Measurements from ENCODE around the gene GRIN2D. TPM values are rescaled to one million over a fixed set of nuclear protein-coding genes. Genes with fewer than 3 reads are reported as not detected.
A peak's percentile ranks its signal among the peaks of the same experiment; 100 is the strongest.

The GRIN2D gene
- polyA plus RNA-seq, 1 of the 3 experiments (the other 2 are of a cell fraction) = 0.92 TPM

DNA sequence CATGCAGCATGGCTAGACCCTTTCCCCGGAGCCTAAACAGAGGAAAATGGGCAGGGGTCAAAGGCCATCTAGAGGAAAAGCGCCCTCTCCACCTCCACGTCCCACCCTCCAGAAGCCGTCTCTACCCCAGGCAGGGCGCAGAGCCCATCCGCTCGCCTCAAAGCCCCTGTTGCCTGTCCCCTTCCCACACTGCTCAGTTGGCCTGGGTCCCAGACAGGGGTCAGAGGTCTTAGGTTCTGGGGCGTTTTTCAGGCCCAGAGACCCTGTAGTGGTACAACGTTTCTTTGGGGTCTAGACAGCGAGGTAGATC, 30.0 kb upstream of the GRIN2D start:
- ChIA-PET CTCF (interaction anchor here (0.7 to 3.4 kb wide), 7 partner anchors 8 to 82 kb away, joined by 3 to 14 read pairs (median 3); partner anchors contain the start of gene KDELR1), POLR2A (interaction anchor here (0.5 to 2.1 kb wide), 5 partner anchors 9 to 190 kb away, joined by 3 to 11 read pairs (median 5); partner anchors contain the start of gene KDELR1)
- Histone ChIP-seq H3K9ac (peak overlapping the region; percentile 83), H3K9me2 (no peaks in the 10 kb centered on the region), H3K4me3 (ENCODE audit: low read depth in 2 of 2, low read length in 1 of 2) (peak overlapping the region; percentile 62 to 80), H3K4me1 (ENCODE audit: control insufficient read depth in 1 of 2, insufficient read depth in 2 of 2, low read depth in 1 of 2, low read length in 1 of 2) (peaks cover 4 to 14% of the 10 kb centered on the region in 2 experiments; a peak in 1 of 4 replicates), H3F3A (replicated peaks; ENCODE audit: insufficient read depth) (peaks cover 6% of the 10 kb centered on the region), H3K36me3 (replicated peaks in 1 of 2; ENCODE audit: control insufficient read depth in 1 of 2, insufficient read depth in 2 of 2, low read length in 1 of 2) (no peaks in the 10 kb centered on the region), H3K27ac (ENCODE audit: low read depth in 2 of 2, low read length in 1 of 2) (peak overlapping the region; percentile 74 to 85), H3K27me3 (ENCODE audit: insufficient read depth) (no peaks in the 10 kb centered on the region), H3K79me2 (ENCODE audit: insufficient read depth) (no peaks in the 10 kb centered on the region), H3K4me2 (peak overlapping the region; percentile 98), H2AFZ (ENCODE audit: low read depth) (peak overlapping the region; percentile 78), H4K20me1 (ENCODE audit: insufficient read depth) (no peaks in the 10 kb centered on the region), H3K9me3 (no peaks in the 10 kb centered on the region)
- no peak for DNase-seq
- no peak for TF ChIP-seq NRF1 (IDR thresholded peaks at IDR 0.05; ENCODE audit: low read depth, low read length)
- TF ChIP-seq, protein P1, sequence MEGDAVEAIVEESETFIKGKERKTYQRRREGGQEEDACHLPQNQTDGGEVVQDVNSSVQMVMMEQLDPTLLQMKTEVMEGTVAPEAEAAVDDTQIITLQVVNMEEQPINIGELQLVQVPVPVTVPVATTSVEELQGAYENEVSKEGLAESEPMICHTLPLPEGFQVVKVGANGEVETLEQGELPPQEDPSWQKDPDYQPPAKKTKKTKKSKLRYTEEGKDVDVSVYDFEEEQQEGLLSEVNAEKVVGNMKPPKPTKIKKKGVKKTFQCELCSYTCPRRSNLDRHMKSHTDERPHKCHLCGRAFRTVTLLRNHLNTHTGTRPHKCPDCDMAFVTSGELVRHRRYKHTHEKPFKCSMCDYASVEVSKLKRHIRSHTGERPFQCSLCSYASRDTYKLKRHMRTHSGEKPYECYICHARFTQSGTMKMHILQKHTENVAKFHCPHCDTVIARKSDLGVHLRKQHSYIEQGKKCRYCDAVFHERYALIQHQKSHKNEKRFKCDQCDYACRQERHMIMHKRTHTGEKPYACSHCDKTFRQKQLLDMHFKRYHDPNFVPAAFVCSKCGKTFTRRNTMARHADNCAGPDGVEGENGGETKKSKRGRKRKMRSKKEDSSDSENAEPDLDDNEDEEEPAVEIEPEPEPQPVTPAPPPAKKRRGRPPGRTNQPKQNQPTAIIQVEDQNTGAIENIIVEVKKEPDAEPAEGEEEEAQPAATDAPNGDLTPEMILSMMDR (IDR thresholded peaks at IDR 0.05) = no peak
- TF ChIP-seq, protein P2, sequence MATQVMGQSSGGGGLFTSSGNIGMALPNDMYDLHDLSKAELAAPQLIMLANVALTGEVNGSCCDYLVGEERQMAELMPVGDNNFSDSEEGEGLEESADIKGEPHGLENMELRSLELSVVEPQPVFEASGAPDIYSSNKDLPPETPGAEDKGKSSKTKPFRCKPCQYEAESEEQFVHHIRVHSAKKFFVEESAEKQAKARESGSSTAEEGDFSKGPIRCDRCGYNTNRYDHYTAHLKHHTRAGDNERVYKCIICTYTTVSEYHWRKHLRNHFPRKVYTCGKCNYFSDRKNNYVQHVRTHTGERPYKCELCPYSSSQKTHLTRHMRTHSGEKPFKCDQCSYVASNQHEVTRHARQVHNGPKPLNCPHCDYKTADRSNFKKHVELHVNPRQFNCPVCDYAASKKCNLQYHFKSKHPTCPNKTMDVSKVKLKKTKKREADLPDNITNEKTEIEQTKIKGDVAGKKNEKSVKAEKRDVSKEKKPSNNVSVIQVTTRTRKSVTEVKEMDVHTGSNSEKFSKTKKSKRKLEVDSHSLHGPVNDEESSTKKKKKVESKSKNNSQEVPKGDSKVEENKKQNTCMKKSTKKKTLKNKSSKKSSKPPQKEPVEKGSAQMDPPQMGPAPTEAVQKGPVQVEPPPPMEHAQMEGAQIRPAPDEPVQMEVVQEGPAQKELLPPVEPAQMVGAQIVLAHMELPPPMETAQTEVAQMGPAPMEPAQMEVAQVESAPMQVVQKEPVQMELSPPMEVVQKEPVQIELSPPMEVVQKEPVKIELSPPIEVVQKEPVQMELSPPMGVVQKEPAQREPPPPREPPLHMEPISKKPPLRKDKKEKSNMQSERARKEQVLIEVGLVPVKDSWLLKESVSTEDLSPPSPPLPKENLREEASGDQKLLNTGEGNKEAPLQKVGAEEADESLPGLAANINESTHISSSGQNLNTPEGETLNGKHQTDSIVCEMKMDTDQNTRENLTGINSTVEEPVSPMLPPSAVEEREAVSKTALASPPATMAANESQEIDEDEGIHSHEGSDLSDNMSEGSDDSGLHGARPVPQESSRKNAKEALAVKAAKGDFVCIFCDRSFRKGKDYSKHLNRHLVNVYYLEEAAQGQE (IDR thresholded peaks at IDR 0.05; ENCODE audit: low read depth, low read length) = 0 out of 2 replicates have a peak, but pooled peaks have one; percentile 1
- WGBS (ENCODE audit: low lambda C conversion rate) = 1% methylated on average over 9 of the region's 10 CpGs

DNA sequence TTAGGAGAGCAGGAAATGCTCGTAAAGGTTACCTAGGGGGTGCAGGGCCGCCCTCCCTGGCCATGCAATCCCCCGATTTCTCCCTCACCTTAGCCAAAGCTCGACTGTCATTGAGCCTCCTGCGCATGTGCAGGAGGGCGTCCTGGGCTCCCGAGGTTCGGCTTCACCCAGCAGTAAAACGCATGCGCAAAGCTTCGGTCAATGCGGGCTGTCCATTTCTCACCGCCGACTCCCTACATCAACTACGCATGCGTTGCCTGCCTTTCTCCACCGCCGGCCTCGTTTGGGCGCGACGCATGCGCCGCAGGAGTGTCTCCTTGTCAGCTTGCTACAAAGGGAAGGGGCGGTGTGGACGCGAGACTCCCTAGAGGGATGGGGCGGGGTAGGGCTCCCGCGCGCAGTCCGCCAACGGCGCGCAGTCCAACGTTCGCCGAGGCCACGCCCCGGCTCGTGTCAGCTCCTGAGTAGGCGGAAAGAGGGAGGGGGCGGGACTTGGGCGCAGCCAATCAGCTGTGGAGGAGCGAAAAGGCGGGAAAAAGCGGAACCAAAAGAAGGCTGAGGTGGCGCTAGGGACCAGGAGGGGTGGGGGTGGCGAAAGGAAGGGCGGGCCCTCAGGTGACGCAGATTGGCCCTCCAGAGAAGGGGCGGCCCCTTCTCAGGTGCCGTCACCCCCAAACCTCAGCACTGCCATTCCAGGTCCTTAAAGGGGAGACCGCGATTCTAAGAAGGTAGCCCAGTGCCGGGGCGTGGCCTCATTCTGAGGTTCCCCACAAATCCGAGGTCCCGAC, 29.5 kb upstream of the GRIN2D start, which contains the start of the genes SYNGR4 and TMEM143:
Gene SYNGR4, plus strand, starts transcription at position 558 of the 788 bp plus-strand sequence. CDS start 1,476 bp downstream, outside the sequence.
Gene TMEM143, minus strand, starts transcription at position 131 of the 788 bp plus-strand sequence. Its CDS starts 20 bp downstream, at position 111.
- peak within 1 kb of the TSS; percentile 74 to 85 for H3K27ac ChIP-seq (ENCODE audit: low read depth in 2 of 2, low read length in 1 of 2)
- H3F3A ChIP-seq (replicated peaks; ENCODE audit: insufficient read depth) = peaks cover 6% of the 10 kb centered on the region
- peak within 1 kb of the TSS; percentile 98 for H3K4me2 ChIP-seq
- WGBS (ENCODE audit: low lambda C conversion rate) = 5% methylated on average over 54 of the region's 59 CpGs
- H4K20me1 ChIP-seq (ENCODE audit: insufficient read depth) = no peaks in the 10 kb centered on the region
- DNase-seq = peak; percentile 97
- peak within 1 kb of the TSS; percentile 83 for H3K9ac ChIP-seq
- H2AFZ ChIP-seq (ENCODE audit: low read depth) = peak within 1 kb of the TSS; percentile 81
- no peaks in the 10 kb centered on the region for H3K9me3 ChIP-seq
- H3K27me3 ChIP-seq (ENCODE audit: insufficient read depth) = no peaks in the 10 kb centered on the region
- no peaks in the 10 kb centered on the region for H3K36me3 ChIP-seq (replicated peaks in 1 of 2; ENCODE audit: control insufficient read depth in 1 of 2, insufficient read depth in 2 of 2, low read length in 1 of 2)
- ChIA-PET POLR2A (interaction anchor here (0.5 to 2.1 kb wide), 5 partner anchors 8 to 189 kb away, joined by 3 to 11 read pairs (median 5); partner anchors contain the start of gene KDELR1), CTCF (interaction anchor here (0.9 to 3.4 kb wide), 6 partner anchors 13 to 81 kb away, joined by 3 to 14 read pairs (median 4); partner anchors contain the start of genes GRIN2D and KDELR1)
- H3K4me3 ChIP-seq (ENCODE audit: low read depth in 2 of 2, low read length in 1 of 2) = peak within 1 kb of the TSS; percentile 62 to 80
- H3K79me2 ChIP-seq (ENCODE audit: insufficient read depth) = no peaks in the 10 kb centered on the region
- H3K9me2 ChIP-seq = no peaks in the 10 kb centered on the region
- peaks cover 4 to 19% of the 10 kb centered on the region in 2 experiments; a peak in 1 of 4 replicates for H3K4me1 ChIP-seq (ENCODE audit: control insufficient read depth in 1 of 2, insufficient read depth in 2 of 2, low read depth in 1 of 2, low read length in 1 of 2)
- TF ChIP-seq, protein P3, sequence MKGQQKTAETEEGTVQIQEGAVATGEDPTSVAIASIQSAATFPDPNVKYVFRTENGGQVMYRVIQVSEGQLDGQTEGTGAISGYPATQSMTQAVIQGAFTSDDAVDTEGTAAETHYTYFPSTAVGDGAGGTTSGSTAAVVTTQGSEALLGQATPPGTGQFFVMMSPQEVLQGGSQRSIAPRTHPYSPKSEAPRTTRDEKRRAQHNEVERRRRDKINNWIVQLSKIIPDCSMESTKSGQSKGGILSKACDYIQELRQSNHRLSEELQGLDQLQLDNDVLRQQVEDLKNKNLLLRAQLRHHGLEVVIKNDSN (IDR thresholded peaks at IDR 0.05; ENCODE audit: borderline replicate concordance, low read depth) = no peak
- TF ChIP-seq TEAD4 (IDR thresholded peaks at IDR 0.05; ENCODE audit: borderline replicate concordance, insufficient read depth) (no peak), CHD2 (IDR thresholded peaks at IDR 0.05; ENCODE audit: low read length, partially characterized antibody) (peak; percentile 50), JUND (IDR thresholded peaks at IDR 0.05) (no peak), TCF12 (IDR thresholded peaks at IDR 0.05) (no peak), ELF1 (IDR thresholded peaks at IDR 0.05) (no peak), POLR2AphosphoS5 (IDR thresholded peaks at IDR 0.05; ENCODE audit: low read depth, low read length) (no peak), SIN3A (IDR thresholded peaks at IDR 0.05; ENCODE audit: borderline replicate concordance, low read depth, low read length) (no peak), RFX5 (IDR thresholded peaks at IDR 0.05; ENCODE audit: low read length) (no peak; the same call in 1 of the 2 replicates), RCOR1 (IDR thresholded peaks at IDR 0.05; ENCODE audit: low read length) (no peak; the same call in 1 of the 2 replicates), TAF1 (IDR thresholded peaks at IDR 0.05; ENCODE audit: borderline replicate concordance, low read depth, low read length) (no peak), FOXJ3 (CRISPR knock-in tag; IDR thresholded peaks at IDR 0.05) (no peak)
- TF ChIP-seq, protein P4, sequence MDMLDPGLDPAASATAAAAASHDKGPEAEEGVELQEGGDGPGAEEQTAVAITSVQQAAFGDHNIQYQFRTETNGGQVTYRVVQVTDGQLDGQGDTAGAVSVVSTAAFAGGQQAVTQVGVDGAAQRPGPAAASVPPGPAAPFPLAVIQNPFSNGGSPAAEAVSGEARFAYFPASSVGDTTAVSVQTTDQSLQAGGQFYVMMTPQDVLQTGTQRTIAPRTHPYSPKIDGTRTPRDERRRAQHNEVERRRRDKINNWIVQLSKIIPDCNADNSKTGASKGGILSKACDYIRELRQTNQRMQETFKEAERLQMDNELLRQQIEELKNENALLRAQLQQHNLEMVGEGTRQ (IDR thresholded peaks at IDR 0.05; ENCODE audit: borderline replicate concordance, low read depth, low read length) = no peak
- TF ChIP-seq, protein P1 (IDR thresholded peaks at IDR 0.05) = no peak
